Activated CD8-positive, alpha-beta memory T cell treated with anti-CD3 and anti-CD28 coated beads, Interleukin-2, amount 50 U/mL, for 4 hours (primary cell): ENCODE measurements around the gene ZNF385B.

Source experiments
- DNase-seq: peaks from one replicate; pipeline ENCODE4 v3.0.0-alpha.2; 2020

Gene ZNF385B

DNA sequence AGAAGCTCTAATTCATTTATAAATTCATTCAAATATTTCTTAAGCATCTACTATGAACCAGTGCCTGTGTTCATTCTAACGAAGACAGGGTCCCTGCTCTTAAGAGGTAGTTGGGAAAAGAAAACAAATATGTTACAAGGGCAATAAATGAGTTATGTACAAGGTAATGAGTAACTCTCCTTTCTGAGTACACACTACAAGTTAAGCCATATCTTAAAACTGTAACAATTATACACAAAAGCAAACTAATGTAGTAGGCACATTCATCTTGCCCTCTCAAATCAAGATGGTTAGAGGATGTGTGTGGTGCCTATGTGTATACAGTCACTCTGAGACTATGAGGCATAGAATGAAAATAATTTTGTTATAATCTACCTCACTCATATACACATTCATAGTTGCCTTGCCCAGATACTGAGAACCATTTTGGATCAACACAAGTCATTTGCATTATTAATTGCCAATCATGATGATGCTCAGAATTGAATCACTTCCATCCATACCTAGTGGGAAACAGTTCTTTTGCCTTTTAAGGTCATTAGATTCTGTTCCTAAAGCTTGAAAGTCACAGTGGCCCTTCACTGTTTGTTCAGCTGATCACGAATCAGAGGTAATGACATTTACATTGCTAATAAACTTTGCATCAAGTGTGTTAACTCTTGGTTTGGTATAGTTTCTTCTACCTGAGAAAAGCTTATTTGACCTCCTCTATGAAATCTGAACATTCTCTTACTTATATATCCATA is 283.1 kb downstream of the ZNF385B start:
- DNase-seq = no peak

DNA sequence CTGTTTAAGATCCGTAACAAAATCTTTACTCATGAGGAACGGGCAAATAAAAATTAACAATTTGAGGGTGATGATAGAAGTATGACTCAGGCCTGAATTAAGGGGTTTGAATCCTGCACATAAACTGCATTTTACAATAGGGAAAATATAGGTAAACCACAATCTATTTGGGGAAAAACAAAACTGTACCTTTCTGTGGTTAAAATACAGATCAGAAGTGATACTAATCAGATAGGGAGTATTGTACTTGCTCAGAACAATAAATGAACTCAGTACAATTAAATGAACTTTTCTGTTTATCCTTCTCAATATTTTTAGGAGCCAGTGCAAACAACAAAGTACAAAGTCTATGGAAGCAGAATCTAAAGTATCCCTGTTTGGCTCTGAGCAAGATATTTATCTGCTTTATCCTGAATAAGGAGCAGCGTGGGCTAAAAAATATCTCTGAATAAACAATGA is 287.3 kb downstream of the ZNF385B start:
- DNase-seq = no peak

DNA sequence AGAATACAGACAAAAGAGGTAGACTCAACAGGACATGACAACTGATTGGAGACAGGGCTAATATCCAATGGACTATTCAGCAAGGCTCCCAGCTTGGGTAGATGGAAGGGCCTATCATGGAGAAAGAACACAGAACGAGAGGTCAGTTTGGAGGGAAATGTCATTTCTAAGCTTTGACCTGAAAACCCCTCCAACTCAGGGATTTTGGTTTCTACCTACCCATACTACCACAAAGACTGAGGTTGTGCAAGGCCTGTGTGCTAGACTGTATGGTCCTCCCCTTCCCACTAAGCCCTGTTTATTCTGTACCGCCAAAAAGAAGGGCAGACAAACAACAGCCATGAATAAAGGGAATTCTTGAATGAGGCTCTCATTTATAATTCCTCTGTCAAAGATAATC is 288.9 kb downstream of the ZNF385B start:
- DNase-seq = no peak

DNA sequence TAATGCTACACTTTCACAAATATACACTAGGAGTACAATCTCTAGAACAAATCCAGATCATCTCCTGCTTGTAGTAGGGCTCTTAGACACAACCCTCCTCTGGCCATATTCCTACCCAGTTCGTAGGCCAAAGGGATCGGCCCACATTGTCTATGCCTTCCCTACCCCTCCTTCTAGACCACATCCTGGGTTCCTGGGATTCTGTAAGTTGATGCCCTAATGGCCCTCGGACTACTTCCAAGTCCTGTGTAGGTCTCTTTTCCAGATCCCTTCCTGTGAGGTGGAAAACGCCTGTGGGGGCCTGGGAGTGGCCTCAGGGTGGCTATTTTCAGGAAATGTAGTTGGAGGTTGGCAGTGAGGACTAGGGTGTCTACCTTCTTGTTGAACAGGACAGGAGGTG is 289.7 kb downstream of the ZNF385B start:
- no peak for DNase-seq

DNA sequence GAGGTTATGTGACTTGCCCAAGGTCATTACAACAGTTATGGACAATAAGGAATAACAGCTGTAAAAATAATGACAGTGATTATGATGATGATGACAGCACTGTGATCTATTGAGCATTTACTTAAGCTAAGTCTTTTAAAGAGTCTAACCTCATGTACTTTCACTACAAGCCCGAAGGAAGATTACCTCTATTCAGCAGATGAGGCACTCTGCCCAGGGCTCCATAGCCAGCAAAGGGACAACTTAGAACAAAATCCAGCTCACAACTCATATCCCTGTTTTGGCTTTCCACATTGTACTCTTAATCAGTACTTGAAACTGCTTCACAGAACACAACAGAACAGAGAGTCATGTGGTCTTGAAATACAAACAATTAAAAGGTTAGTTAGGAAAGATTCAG is 290.2 kb downstream of the ZNF385B start:
- DNase-seq = no peak

DNA sequence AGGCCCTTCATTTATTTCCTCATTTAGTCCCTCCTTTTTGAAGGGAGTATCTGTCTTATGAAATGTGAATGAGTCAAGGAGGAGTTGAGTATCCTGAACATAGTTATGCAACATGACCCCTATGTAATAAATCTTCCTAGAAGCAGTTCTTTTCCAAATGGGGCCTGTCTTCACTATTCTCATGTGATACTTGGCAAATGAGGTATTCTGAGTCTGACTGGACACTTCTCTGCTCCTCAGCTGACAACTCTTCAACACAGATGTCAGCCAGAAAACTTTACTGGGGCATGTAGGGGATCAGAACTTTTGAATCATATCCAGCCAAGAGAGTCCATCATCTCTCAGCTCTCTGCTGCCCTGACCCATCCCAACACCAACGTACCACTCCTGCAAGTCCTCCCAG is 291.6 kb downstream of the ZNF385B start:
- no peak for DNase-seq

DNA sequence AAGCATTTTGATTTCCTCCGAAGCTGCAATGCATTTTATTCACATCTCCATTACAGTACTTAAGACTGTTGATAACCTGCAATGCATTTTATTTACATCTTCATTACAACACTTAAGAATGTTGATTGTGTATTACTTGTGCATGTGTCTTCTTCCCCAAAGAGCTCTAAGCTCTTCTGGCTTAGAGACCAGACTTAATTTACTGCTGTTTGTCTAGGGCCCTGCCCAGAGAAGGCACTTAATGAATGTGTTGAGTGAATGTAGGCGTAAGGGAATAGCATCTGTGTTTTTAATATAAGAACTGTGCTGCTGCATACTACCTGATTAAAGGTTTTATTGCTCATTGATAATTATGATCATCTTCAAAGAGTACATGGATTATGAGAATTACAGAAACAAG is 295.6 kb downstream of the ZNF385B start:
- DNase-seq = no peak

DNA sequence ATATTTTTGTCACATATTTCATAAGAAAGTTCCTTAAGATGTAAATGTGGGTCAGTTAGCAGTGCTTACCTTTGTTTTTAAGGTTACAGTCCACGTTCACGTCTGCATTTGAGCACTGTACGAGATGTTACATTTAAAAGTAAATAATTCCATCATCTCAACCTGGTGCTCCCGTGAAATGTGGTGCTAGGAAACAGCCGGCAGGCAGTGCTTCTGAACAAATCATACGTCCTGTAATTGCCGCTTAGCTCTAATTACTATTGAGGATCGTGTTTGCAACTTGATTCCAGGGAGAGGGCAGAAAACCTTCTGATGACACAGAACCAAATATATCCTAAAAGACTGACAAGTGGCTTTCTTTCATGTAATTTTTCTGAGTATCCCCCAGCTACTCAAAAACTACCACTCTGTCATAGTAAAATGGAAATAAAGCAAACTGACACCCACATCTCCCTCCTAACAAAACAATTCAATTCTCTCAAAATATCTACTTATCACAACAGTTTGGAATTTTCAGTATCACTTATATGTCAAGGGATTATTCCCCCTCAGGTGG is 299.0 kb downstream of the ZNF385B start:
- DNase-seq = no peak

DNA sequence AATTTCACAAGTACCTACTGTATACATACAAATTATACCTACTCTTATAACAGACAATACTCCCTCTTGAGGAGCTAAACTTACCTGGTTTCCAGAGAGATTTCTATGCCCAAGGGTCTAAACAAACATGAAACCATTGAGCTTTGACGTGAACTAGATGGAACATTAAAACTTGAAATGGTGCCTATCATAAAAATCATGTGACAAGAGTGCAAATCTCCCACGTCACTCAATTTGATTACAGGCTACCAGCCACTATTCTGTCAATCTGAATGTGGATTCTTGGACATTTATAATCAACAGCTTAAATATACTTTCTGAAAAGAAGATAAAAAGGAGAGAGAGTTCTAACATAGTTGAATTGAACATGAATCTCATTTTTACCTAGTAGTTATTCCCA is 299.7 kb downstream of the ZNF385B start:
- DNase-seq = no peak

DNA sequence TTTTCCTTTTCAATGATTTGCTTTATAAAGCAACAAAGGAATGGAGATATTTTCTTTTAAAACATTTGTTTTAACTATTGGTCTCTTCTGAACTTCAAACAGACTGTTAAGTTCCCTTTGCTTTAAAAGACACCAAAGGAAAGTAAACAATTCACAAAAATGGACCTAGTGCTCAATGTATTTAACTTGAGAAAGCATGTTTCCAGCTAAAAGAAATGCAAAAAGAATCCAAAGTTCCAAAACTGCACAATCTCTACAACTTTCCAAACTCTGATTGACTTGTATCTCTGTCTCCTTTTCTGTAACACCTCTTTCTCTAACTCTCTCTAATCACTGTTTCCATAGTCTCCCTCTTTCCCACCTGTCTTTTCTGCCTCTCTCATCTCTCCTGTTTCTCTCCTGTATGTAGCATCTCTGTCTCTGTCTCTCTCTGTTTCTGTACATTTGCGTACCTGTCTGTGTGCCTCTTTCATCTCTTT is 301.1 kb downstream of the ZNF385B start:
- no peak for DNase-seq

DNA sequence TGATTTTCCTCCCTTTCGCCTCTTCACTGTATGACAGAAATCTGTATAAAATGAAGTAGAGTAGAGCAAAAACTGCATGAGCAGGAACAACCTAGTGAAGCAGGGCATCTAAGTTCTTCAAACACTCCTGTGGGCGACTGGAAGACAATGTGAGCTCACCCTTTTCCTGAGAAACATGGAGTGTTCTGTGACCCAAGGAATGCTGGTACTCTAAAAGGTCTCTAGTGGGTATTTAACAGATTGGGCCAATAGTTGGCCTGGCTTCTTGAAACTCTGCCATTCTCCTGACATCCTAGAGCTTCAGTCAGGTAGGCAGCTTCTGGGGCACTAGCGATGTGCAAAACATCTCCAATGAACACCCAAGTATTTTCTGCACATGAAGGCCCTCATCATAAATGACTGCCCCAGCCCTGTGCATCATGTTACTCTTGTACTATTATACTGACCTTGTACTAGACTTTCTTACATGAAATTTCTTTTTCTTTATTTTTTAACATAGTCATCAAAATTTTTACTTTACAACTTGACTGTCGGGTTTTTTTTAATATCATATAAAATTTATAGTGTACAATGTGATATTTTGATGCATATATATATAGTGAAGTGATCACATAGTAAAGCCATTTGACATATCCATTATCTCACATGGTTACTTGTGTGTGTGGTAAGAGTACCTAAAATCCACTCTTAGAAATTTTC is 302.2 kb downstream of the ZNF385B start:
- no peak for DNase-seq

DNA sequence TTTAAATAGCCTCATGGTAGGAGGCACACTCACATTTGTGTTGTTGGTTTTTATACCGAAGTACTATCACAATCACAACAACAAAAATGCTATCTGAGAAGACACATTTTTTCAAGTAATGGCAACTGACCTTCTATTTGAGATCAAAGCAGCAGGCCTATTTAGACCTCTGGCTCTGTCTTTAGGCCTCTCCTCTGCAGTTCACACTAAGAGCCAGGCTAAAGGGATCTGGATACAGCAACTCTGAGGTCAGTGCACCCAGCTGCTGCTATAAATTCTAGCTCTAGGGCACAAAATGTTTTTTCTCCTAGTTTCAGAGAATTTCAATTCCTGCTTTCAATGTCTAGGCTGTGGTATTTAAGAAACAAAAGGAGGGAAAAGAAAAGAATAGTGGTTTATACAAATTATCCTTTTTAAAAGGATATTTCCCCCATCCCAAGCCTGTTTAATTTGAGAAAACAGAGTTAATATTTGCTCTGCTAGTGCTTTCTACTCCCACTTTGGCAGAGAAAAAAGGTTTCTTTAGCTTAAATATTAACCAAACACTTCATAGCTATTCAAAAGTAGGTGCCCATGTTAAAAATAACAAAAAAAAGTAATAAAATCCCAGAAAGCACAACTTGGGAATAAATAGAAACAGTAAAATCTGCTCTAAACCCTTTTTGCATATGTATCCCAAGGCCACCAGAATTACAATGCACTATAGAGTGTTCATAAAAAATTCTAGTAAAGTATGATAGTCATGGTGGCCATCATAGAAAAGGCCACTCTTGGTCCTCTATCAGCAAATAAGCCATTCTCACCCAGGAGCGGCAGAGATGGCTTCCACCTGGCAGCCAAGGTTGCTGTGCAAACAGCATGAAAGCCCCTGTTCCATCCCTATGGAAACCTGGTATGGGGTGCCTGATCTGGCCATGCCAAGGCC is 303.1 kb downstream of the ZNF385B start:
- no peak for DNase-seq

DNA sequence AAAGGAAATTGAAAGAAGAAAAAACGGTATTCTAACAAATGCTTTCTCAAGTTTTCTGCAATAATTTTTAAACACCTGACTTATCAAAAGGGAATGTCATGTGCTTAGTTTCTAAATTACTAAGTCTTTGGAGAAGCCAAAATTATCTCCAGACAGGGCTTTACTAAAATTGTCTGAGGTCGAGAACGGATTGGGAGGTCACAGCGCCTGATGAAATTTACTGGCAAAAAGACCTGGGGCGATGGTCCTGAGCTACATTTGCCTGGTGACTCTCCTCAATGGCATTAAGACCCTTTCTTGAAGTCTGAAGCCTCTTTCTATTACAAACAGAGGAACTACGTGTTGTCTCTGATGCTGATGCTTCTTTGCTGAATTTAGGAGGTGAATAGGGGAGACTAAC is 305.0 kb downstream of the ZNF385B start:
- DNase-seq = no peak

DNA sequence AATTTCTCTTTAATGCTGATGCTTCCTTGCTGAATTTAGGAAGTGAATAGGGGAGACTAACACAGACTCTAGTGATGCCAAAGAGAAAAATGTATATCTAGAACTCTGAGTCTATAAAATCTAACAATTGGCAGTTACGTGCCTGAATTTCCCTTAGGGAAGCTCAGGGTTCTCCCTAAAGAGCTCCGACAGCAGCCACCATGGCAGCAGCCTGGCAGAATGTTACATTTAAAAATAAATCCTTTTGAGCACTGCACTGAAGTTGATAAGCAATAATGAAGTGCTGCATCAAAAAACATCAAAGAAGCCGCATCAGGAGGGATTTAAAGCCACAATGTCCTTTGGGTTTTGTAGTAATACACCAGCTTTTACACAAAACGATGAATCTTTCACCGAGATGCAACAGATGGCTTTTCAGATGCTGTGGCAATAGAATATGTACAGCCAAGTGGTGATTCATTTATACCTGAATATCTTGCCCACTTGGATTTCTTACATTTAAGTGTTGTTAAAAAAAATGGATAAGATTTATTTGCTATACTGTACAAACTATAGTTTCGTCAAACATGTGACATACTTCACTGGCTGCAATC is 305.6 kb downstream of the ZNF385B start:
- no peak for DNase-seq

DNA sequence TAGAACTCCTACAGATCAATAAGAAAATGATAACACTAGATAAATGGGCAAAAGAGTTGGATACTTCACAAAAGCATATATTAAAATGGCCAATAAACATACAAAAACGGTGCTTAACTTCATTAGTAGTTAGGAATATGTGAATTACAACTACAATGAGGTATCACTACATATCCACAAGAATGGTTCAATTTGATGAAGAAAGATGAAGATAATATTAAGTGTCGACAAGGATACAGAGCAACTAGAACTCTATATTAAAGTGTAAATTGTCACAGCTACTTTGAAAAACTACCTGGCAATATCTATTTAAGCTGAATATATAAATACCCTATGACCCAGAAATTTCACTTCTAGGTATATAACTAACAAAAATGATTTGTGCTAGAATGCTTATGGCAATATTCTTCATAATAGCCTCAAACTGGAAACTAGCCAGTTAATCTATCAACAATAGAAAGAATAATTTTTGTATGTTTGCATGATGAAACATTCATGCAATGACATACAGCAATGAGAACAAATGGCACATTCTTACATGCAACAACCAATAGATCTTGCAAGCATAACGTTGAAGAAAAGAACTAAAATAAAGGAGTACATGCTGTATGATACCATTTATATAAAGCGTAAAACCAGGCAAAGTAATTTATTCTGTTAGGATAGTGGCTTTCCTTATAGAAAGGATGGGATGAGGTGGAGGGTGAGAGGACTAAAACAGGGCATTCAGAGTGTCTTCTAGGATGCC is 306.6 kb downstream of the ZNF385B start:
- no peak for DNase-seq

DNA sequence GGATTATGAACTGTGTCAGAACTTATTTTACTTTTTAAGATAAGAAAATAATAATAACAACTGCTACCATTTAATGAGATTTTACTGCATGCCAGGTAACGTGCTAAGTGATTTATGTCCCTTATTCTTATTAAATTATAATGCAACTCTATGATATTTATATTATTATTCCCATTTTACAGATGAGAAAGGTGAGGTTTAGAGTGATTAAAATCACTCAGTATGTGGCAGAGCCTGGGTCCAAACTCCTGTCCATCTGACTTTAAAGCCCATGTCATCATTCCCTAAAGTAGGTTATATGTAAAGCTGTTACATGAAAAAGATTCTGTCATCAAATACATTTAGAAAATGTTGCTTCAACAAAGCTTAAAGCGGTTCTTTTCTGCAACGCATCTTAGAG is 308.0 kb downstream of the ZNF385B start:
- DNase-seq = no peak

DNA sequence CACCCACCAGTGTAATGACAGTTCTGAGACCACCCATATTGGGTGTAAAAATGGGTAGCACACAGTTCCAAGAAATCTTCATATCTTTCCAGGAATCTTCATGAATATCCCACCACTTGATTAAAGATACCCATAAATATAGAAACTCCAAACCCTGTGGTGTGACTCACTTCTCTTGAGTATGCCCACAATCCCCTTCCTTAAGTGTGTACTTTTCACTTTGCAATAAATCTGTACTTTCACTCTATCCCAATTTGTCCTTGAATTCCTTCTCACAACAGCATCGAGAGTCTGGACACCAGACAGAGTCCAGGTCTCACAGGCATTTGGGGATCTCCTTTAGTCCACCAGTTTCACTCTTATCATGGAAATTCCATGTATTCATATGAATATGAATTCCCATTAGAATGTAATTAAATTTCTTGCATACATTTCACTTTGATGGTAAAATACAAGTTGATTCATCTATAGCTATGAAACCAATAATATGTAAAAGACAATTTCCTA is 309.8 kb downstream of the ZNF385B start:
- no peak for DNase-seq

DNA sequence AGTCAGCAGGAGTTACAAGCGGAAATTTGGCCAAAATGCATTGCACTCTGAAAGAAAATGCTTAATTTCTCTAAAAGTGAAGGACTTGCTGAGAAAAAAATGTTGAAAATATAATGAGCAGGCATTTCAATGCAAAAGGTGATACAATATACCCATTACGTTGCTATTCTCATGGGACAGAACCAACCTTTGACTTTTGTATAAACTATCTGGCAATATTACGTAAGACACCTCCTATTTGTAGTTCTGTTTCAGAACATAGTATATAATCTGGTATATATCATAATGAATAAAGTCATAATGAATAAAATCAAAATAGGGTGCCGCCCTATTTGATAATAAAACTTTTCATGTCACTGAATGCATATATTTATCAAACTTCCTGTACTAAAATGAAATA is 310.6 kb downstream of the ZNF385B start:
- DNase-seq = no peak

DNA sequence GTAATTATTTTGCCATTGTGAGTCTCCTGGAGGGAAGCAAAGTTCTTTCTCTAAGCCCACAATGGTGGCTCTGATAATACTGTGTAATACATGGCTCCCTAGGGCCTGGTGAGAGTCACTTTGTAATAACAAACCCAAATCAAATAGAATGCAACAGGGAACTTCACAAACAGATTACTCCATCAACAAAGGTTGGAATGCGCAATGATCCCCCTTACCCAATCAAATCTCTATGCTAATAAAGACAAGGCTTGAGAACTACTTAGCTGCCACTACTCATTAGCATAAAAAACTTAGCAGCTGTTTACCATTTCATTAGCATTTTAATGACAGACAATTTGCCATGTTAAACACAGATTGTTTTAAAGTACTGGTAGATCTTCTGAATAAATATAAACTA is 311.2 kb downstream of the ZNF385B start:
- DNase-seq = no peak

DNA sequence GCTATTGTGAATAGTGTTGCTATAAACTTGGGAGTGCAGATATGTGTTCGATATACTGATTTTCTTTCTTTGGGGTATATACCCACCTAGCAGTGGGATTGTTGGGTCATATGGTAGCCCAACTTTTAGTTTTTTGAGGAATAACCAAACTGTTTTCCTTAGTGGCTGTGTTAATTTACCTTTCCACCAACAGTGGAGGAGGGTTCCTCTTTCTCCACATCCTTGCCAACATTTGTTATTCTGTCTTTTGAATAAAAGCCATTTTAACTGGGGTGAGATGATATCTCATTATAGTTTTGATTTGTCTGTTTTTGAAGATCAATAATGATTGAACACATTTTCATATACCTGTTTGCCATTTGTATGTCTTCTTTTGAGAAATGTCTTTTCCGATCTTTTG is 314.8 kb downstream of the ZNF385B start:
- DNase-seq = no peak

DNA sequence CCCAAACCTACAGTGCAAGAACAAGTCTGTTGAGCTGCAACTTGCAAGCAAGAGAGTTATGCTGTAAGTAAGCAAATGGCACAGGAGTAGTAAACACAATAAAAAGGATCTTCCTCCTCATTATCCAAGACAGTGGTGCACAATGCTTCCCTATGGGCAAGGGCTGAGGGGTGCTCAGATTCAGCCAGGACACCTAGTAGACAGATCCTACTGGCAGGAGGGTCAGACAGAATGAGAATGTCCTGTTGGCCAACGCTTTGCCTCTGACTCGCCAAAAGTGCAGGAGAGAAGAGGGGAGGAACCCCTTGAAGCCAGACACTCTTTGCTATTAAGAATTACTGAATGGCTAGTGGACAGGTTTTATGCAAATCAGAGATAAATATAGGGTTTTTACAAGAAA is 316.4 kb downstream of the ZNF385B start:
- no peak for DNase-seq
